22Rv1 (cell line): ENCODE results near the gene TTC12.

Source experiments
- CTCF ChIP-seq: fragments of 450-650 bp; IDR thresholded peaks from 2 replicates; pipeline ENCODE4 v1.5.1; 2017; ENCODE audit warnings: mild to moderate bottlenecking
- ZFX ChIP-seq: fragments of 450-650 bp; IDR thresholded peaks from 2 replicates; pipeline ENCODE4 v1.6.1; 2017; ENCODE audit warnings: antibody characterized with exemption, borderline replicate concordance

DNA sequence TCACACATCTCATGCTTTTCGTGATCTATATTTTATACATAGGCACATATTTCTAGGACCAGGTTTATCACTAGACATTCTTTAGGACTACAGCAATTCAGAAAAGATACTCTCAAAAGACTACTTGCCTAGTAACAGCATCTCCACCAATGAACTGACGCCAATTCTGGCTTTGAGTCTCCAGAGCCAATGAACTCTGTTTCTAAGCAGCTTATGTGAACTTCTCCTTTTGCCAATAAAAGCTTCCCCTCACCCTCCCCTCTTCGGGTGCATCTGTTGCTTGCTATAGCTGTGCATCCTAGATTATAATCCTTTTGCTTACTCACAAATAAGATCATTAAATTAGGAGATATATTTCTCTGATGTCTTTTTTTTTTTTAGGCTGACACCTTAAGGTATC, 61.8 kb downstream of the TTC12 start:
- TF ChIP-seq CTCF (no peak), ZFX (no peak)
